ENCODE results near the gene S100A7. TPM values are rescaled to one million over a fixed set of nuclear protein-coding genes. Genes with fewer than 3 reads are reported as not detected.

The S100A7 gene
- total RNA-seq, 2 donors from 2014 or later: not detected

- Histone ChIP-seq H3K9me3 (no peaks in the 10 kb centered on the region), H3K27me3 (no peaks in the 10 kb centered on the region), H3K36me3 (no peaks in the 10 kb centered on the region), H3K4me1 (no peaks in the 10 kb centered on the region), H3K27ac (no peak overlapping the region), H3K4me3 (no peak overlapping the region), H3K9ac (ENCODE audit: low read depth in 2 of 2, low read length in 2 of 2) (no peak overlapping the region)
- intact Hi-C loops (cut with DNase I): no loop called here
- DNase-seq: no peak
- TF ChIP-seq CTCF (IDR thresholded peaks at IDR 0.05): no peak
These were observed 25.4 kb upstream of the S100A7 start for GRCh38 chr1:153485863-153486262.

GRCh38 chr1:153483776-153484175, 23.3 kb upstream of the S100A7 start:
- DNase-seq: peak; percentile 49
- Histone ChIP-seq H3K9ac (ENCODE audit: low read depth in 2 of 2, low read length in 2 of 2) (no peak overlapping the region), H3K27ac (no peak overlapping the region), H3K4me3 (no peak overlapping the region), H3K27me3 (no peaks in the 10 kb centered on the region), H3K9me3 (no peaks in the 10 kb centered on the region), H3K4me1 (no peaks in the 10 kb centered on the region), H3K36me3 (no peaks in the 10 kb centered on the region)
- TF ChIP-seq CTCF (IDR thresholded peaks at IDR 0.05): no peak
- intact Hi-C loops (cut with DNase I): no loop called here

- TF ChIP-seq CTCF (IDR thresholded peaks at IDR 0.05): no peak
- no peak overlapping the region for H3K4me3 ChIP-seq
- no peaks in the 10 kb centered on the region for H3K36me3 ChIP-seq
- H3K4me1 ChIP-seq: no peaks in the 10 kb centered on the region
- H3K9ac ChIP-seq (ENCODE audit: low read depth in 2 of 2, low read length in 2 of 2): no peak overlapping the region
- no peak for DNase-seq
- intact Hi-C loops (cut with DNase I): no loop called here
- H3K9me3 ChIP-seq: no peaks in the 10 kb centered on the region
- no peak overlapping the region for H3K27ac ChIP-seq
- no peaks in the 10 kb centered on the region for H3K27me3 ChIP-seq
These were observed 20.7 kb upstream of the S100A7 start for GRCh38 chr1:153481124-153481523.

- no peak for TF ChIP-seq CTCF (IDR thresholded peaks at IDR 0.05)
- Histone ChIP-seq H3K4me3 (no peak overlapping the region), H3K27me3 (no peaks in the 10 kb centered on the region), H3K36me3 (no peaks in the 10 kb centered on the region), H3K9me3 (no peaks in the 10 kb centered on the region), H3K9ac (ENCODE audit: low read depth in 2 of 2, low read length in 2 of 2) (no peak overlapping the region), H3K4me1 (no peaks in the 10 kb centered on the region), H3K27ac (no peak overlapping the region)
- intact Hi-C loops (cut with DNase I): no loop called here
- peak; percentile 47 for DNase-seq
These were observed 18.5 kb upstream of the S100A7 start for GRCh38 chr1:153478692-153479618.

GRCh38 chr1:153478047-153478691, 17.7 kb upstream of the S100A7 start:
- intact Hi-C loops (cut with DNase I): no loop called here
- Histone ChIP-seq H3K9ac (ENCODE audit: low read depth in 2 of 2, low read length in 2 of 2) (no peak overlapping the region), H3K27ac (no peak overlapping the region), H3K36me3 (no peaks in the 10 kb centered on the region), H3K4me1 (no peaks in the 10 kb centered on the region), H3K9me3 (no peaks in the 10 kb centered on the region), H3K4me3 (no peak overlapping the region), H3K27me3 (no peaks in the 10 kb centered on the region)
- no peak for DNase-seq
- TF ChIP-seq CTCF (IDR thresholded peaks at IDR 0.05): no peak
